ENCODE results near the gene FNBP1.

The FNBP1 gene

GRCh38 chr9:129887334-129888292 lies 155.4 kb downstream of the FNBP1 start:
- in situ Hi-C loops (cut with MboI; ENCODE audit: low pct_unique_long_range_greater_than_20kb, low sequenced_read_pairs): no loop called here
- peak; percentile 71 for DNase-seq

GRCh38 chr9:129886226-129887174 lies 156.5 kb downstream of the FNBP1 start:
- in situ Hi-C loops (cut with MboI; ENCODE audit: low pct_unique_long_range_greater_than_20kb, low sequenced_read_pairs): no loop called here
- peak; percentile 13 for DNase-seq

- peak; percentile 96 for DNase-seq
- in situ Hi-C loops (cut with MboI; ENCODE audit: low pct_unique_long_range_greater_than_20kb, low sequenced_read_pairs): no loop called here
Measured at GRCh38 chr9:129885670-129886106, 157.3 kb downstream of the FNBP1 start.

GRCh38 chr9:129885018-129885669 lies 157.8 kb downstream of the FNBP1 start:
- in situ Hi-C loops (cut with MboI; ENCODE audit: low pct_unique_long_range_greater_than_20kb, low sequenced_read_pairs): no loop called here

GRCh38 chr9:129884220-129885017 lies 158.6 kb downstream of the FNBP1 start:
- in situ Hi-C loops (cut with MboI; ENCODE audit: low pct_unique_long_range_greater_than_20kb, low sequenced_read_pairs): no loop called here
- peak; percentile 97 for DNase-seq

More at GRCh38 chr9:129885018-129885669, 157.8 kb downstream of the FNBP1 start:
- DNase-seq: peak; percentile 61

GRCh38 chr9:129881547-129882324 lies 161.3 kb downstream of the FNBP1 start:
- DNase-seq: no peak
- in situ Hi-C loops (cut with MboI; ENCODE audit: low pct_unique_long_range_greater_than_20kb, low sequenced_read_pairs): no loop called here

- DNase-seq: no peak
- in situ Hi-C loops (cut with MboI; ENCODE audit: low pct_unique_long_range_greater_than_20kb, low sequenced_read_pairs): no loop called here
Measured at GRCh38 chr9:129880654-129881546, 162.1 kb downstream of the FNBP1 start.

- in situ Hi-C loops (cut with MboI; ENCODE audit: low pct_unique_long_range_greater_than_20kb, low sequenced_read_pairs): no loop called here
- no peak for DNase-seq
Measured at GRCh38 chr9:129879991-129880653, 162.9 kb downstream of the FNBP1 start.

- peak; percentile 65 for DNase-seq
- in situ Hi-C loops (cut with MboI; ENCODE audit: low pct_unique_long_range_greater_than_20kb, low sequenced_read_pairs): no loop called here
Measured at GRCh38 chr9:129879103-129879699, 163.8 kb downstream of the FNBP1 start.

GRCh38 chr9:129878291-129878690 lies 164.7 kb downstream of the FNBP1 start:
- DNase-seq: no peak
- in situ Hi-C loops (cut with MboI; ENCODE audit: low pct_unique_long_range_greater_than_20kb, low sequenced_read_pairs): no loop called here

GRCh38 chr9:129876815-129877214 lies 166.2 kb downstream of the FNBP1 start:
- no peak for DNase-seq
- in situ Hi-C loops (cut with MboI; ENCODE audit: low pct_unique_long_range_greater_than_20kb, low sequenced_read_pairs): no loop called here

- in situ Hi-C loops (cut with MboI; ENCODE audit: low pct_unique_long_range_greater_than_20kb, low sequenced_read_pairs): no loop called here
- DNase-seq: no peak
Measured at GRCh38 chr9:129875687-129876395, 167.1 kb downstream of the FNBP1 start.

- DNase-seq: no peak
Measured at GRCh38 chr9:129875181-129875611, 167.8 kb downstream of the FNBP1 start.

GRCh38 chr9:129874261-129875101 lies 168.5 kb downstream of the FNBP1 start:
- no peak for DNase-seq
- in situ Hi-C loops (cut with MboI; ENCODE audit: low pct_unique_long_range_greater_than_20kb, low sequenced_read_pairs): no loop called here

More at GRCh38 chr9:129875181-129875611, 167.8 kb downstream of the FNBP1 start:
- in situ Hi-C loops (cut with MboI; ENCODE audit: low pct_unique_long_range_greater_than_20kb, low sequenced_read_pairs): no loop called here
